HG03571 (cell line): Measurements from ENCODE around the gene GNB1.
"Not testable (repeated sequence)": the region's sequence is repeated elsewhere in the genome, so short reads cannot be mapped to it uniquely, and the experiment has no call there.

Experiments
- ATAC-seq: cut with Tn5 transposase; IDR thresholded peaks from one replicate; pipeline ENCODE4 v1.9.1; 2021; ENCODE audit not compliant: unreplicated experiment

Gene GNB1

GRCh38 chr1:1890506-1891348, at the start of gene GNB1:
GNB1 (minus strand) TSS chr1:1891087; CDS start chr1:1825453, 65,634 bp downstream.
- peak; percentile 60 for ATAC-seq

DNA sequence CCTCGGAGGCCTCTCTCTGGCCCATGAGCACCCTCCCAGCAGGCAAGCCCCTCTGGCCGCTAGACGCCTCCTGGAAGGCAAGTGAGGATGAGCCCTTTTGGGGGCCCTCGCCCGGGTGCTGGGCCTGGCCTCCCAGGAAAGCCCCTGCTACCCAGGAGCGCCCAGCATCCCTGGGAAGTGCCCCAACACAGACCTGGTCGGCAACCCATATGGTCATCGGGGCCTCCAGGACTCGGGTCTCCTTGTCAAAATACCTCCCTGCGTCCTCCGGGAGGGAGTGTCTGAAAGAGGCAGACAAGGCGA, 49.2 kb upstream of the GNB1 start:
- ATAC-seq = no peak

DNA sequence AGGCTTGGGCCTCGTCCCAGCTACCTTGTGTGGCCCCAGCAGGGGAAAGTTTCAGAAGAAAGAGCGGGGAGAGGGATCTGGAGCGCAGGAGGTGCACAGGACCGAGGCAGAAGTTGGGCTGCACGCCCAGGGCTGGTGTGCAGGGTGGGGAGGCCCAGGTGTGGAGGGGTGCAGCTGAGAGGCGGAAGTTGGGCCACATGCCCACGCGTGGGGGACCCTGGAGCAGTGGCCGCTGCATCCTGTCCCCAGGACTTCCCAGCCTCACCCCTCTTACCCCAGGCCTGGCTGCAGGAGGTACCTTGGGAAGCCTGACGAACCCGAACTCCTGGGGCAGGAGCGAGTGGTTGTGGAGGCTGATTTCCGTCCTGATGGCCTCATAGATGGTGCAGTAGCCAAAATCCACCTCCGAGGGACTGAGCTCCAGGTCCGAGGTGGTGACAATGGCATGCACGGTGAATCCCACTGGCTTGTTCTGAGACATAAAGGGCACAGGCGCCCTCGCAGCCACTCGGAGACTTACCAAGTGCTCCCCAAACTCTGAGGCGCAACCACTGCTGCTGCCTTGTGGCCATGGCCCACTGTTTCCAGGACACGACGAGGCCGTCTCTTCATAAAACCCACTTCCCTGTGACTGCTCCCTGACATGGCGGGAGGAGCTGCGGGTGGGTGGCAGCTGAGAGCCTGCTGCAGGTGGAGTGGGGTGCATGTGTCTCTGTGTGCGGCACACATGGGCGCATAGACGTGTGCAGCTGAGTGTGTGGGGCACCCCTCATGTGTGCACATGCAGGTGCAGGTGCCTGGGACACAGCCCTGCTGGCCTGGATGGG, 48.6 kb upstream of the GNB1 start:
- ATAC-seq = no peak

DNA sequence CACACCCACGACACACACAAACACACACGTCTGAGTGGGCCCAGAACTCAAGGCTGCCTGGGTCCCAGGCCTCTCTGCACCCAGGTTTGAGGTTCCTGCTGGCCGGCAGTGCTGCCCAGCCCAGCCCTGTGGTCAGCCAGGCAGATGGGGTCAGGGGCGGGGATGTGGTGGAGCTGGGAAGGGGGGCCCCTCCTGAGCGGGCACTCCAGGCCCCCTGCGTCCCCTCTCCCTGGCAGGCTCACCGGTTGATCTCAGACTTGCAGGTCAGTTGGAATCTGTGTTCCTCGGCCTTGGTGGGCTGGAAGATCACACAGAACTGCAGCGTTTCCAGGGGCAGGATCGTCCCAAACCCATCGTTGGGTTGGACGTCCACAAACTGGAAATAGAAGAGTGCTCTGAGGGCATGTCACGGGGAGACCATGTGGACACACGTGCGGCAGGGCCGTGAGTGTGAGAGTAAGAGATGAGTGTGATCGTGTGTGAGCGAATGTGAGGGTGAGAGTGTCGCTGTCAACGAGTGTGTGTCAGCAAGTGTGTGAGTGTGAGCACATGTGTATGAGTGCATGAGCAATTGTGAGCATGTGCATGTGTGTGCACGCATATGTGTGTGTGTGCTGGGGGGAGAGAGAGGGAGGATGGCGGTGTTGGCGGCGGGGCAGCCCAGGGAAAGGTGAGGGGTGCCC, 47.9 kb upstream of the GNB1 start:
- ATAC-seq = no peak

GRCh38 chr1:1938276-1938573, 47.3 kb upstream of the GNB1 start:
- no peak for ATAC-seq

GRCh38 chr1:1937549-1938275, 46.8 kb upstream of the GNB1 start:
- ATAC-seq = no peak

DNA sequence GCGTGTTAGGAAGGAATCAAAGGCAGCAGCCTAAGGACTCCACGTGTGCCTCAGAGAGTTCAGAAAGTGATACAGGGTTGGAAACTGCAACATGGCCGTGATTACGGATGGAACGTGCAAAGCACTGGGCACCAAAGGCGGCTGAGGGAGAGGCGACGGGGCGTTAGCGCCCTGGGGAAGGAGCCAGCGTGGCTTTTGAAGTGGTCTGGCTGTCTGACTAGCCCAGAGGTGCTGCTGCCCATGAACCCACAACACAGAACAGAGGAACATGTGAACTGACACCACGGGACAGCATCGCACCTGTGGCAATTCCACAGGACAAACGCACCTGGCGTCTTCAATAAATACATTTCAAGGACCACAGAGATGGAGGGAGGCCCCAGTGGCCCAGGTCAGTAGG, 46.2 kb upstream of the GNB1 start:
- no peak for ATAC-seq

DNA sequence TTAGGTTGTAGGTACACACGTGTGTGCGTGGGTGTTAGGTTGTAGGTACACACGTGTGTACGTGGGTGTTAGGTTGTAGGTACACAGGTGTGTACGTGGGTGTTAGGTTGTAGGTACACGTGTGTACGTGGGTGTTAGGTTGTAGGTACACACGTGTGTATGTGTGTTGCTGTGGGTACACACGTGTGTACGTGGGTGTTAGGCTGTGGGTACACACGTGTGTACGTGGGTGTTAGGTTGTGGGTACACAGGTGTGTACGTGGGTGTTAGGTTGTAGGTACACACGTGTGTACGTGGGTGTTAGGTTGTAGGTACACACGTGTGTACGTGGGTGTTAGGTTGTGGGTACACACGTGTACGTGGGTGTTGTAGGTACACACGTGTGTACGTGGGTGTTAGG, 44.0 kb upstream of the GNB1 start:
- not testable (repeated sequence) for ATAC-seq

DNA sequence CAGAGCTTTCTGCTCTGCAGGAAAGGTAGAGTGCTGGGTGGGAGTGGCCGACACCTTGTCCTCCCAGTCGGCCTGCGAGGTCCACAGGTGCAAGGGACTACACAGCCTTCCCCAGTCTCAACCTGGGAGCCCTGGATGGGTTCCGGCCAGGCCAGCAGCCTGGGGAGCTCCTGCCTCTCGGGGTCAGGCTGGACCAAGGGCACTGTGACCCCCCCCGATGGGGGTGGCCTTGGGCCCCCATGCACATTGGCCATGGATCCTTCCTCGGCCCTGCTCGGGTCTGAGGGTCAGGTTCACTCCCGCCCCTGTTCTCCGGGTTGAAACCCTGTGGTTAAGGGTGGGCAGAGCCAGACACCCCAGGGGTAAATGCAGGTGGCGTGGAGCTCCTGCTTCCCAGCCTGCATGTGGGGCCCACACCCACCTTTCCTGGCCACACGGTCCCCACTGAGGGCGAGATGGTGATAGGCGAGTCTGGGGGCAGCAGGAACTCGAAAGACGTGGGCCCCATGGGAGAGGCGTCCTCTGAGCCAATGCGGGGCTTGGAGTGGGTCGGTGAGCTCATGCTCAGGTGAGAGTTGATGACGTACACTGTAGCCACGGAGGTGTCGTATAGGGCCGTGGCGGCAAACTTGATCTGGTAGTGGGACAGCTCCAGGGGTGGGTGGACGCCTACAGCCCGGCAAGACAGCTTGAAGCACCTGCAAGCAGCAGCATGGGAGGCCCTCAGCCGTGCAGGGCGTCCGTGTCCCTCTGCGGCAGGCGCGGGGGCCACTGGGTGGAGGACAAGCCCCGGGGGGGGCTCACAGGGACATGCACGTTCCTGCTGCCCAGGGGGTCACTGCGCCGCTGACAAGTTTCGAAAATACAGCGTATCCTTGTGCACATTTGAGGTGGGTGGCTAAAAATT, 39.0 kb upstream of the GNB1 start:
- ATAC-seq = no peak

GRCh38 chr1:1929102-1929638, 38.3 kb upstream of the GNB1 start:
- ATAC-seq = no peak

DNA sequence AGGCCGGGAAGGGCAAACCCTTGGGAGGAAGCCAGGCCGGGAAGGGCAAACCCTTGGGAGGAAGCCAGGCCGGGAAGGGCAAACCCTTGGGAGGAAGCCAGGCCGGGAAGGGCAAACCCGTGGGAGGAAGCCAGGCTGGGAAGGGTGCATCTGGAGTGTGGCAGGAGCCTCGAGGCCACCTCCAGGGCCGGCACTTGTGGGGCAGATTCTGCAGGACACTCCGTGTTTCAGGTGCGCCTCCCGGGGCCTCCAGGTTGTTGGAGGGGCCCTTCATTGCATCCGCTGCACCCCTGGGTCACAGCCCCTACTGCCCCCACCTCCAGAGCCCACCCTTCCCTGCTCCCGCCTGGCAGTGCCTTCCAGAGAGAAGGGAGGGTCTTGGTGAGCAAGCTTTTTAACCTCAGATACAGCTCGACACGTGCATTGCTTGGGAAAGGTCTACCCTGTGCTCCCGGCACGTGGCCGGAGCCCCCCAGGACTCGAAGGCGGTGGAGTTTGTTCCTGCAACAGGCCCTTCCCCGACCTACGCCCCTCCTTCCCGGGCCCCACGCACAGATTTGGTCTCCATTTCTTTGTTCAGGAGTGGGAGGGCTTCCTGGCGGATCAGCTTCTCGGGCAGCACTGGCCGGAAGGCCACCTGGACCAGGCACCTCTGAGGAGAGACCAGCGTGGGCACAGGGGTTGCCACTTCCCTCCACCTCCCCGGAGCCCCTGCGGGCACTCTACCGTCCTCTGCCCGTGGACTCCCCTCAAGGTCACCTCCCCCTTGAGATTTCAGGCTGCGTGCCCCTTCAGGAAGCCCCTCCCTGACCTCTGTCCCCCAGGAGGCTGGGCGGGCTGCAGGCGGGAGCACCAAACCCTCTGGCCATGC, 37.6 kb upstream of the GNB1 start:
- no peak for ATAC-seq

- ATAC-seq = no peak
Observed at GRCh38 chr1:1927751-1928150, 36.9 kb upstream of the GNB1 start.

- ATAC-seq = no peak
Observed at GRCh38 chr1:1926886-1927660, 36.2 kb upstream of the GNB1 start.

- no peak for ATAC-seq
Observed at GRCh38 chr1:1926346-1926811, 35.5 kb upstream of the GNB1 start.

- no peak for ATAC-seq
Observed at GRCh38 chr1:1925437-1926345, 34.8 kb upstream of the GNB1 start.

DNA sequence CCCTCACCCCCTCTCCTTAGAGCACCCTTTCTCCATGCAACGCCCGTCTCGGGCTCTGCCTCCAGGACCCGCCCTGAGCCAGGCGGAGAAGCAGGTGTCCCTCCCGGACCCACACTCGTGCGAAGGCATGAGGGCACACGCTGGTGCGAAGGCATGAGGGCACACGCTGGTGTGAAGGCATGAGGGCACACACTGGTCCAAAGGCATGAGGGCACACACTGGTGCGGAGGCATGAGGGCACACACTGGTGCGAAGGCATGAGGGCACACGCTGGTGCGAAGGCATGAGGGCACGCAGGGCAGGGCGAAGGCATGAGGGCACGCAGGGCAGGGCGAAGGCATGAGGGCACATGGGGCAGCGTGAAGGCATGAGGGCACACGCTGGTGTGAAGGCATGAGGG, 34.0 kb upstream of the GNB1 start:
- no peak for ATAC-seq

- no peak for ATAC-seq
Observed at GRCh38 chr1:1924386-1924785, 33.5 kb upstream of the GNB1 start.
